Measurements from ENCODE around the gene FRAT2.

FRAT2 gene

GRCh38 chr10:97378933-97379921, 44.7 kb upstream of the FRAT2 start:
- Histone ChIP-seq H3K4me1 (no peaks in the 10 kb centered on the region), H3K9me3 (no peaks in the 10 kb centered on the region), H3K36me3 (peaks cover 37% of the 10 kb centered on the region), H3K4me3 (ENCODE audit: low read depth, low read length) (no peak overlapping the region), H3K27me3 (no peaks in the 10 kb centered on the region)
- DNase-seq: no peak
- TF ChIP-seq CTCF (IDR thresholded peaks at IDR 0.05; ENCODE audit: low read depth, low read length): no peak

- H3K27me3 ChIP-seq: no peaks in the 10 kb centered on the region
- H3K36me3 ChIP-seq: peaks cover 58% of the 10 kb centered on the region
- no peak for DNase-seq
- H3K9me3 ChIP-seq: no peaks in the 10 kb centered on the region
- TF ChIP-seq CTCF (IDR thresholded peaks at IDR 0.05; ENCODE audit: low read depth, low read length): no peak
- H3K4me3 ChIP-seq (ENCODE audit: low read depth, low read length): no peak overlapping the region
- no peaks in the 10 kb centered on the region for H3K4me1 ChIP-seq
Observed at GRCh38 chr10:97376413-97376812, 41.9 kb upstream of the FRAT2 start.

- no peak for DNase-seq
- no peaks in the 10 kb centered on the region for H3K4me1 ChIP-seq
- H3K36me3 ChIP-seq: peaks cover 53% of the 10 kb centered on the region
- no peaks in the 10 kb centered on the region for H3K9me3 ChIP-seq
- no peak for TF ChIP-seq CTCF (IDR thresholded peaks at IDR 0.05; ENCODE audit: low read depth, low read length)
- no peaks in the 10 kb centered on the region for H3K27me3 ChIP-seq
- no peak overlapping the region for H3K4me3 ChIP-seq (ENCODE audit: low read depth, low read length)
Observed at GRCh38 chr10:97373456-97373855, 38.9 kb upstream of the FRAT2 start.

- Histone ChIP-seq H3K27me3 (no peaks in the 10 kb centered on the region), H3K36me3 (peaks cover 52% of the 10 kb centered on the region), H3K4me3 (ENCODE audit: low read depth, low read length) (no peak overlapping the region), H3K4me1 (no peaks in the 10 kb centered on the region), H3K9me3 (no peaks in the 10 kb centered on the region)
- DNase-seq: no peak
- TF ChIP-seq CTCF (IDR thresholded peaks at IDR 0.05; ENCODE audit: low read depth, low read length): no peak
Observed at GRCh38 chr10:97372233-97372875, 37.8 kb upstream of the FRAT2 start.

- H3K27me3 ChIP-seq: no peaks in the 10 kb centered on the region
- TF ChIP-seq CTCF (IDR thresholded peaks at IDR 0.05; ENCODE audit: low read depth, low read length): no peak
- DNase-seq: no peak
- peaks cover 48% of the 10 kb centered on the region for H3K36me3 ChIP-seq
- no peaks in the 10 kb centered on the region for H3K9me3 ChIP-seq
- H3K4me3 ChIP-seq (ENCODE audit: low read depth, low read length): no peak overlapping the region
- no peaks in the 10 kb centered on the region for H3K4me1 ChIP-seq
Observed at GRCh38 chr10:97371696-97372095, 37.2 kb upstream of the FRAT2 start.

All from BE2C (cell line).